HG02571 (cell line): ENCODE measurements around the gene PDLIM7.

Source experiments
- ATAC-seq: cut with Tn5 transposase; IDR thresholded peaks from one replicate; pipeline ENCODE4 v1.9.1; 2021; ENCODE audit warnings: mild to moderate bottlenecking, moderate library complexity; ENCODE audit not compliant: unreplicated experiment

PDLIM7 gene

DNA sequence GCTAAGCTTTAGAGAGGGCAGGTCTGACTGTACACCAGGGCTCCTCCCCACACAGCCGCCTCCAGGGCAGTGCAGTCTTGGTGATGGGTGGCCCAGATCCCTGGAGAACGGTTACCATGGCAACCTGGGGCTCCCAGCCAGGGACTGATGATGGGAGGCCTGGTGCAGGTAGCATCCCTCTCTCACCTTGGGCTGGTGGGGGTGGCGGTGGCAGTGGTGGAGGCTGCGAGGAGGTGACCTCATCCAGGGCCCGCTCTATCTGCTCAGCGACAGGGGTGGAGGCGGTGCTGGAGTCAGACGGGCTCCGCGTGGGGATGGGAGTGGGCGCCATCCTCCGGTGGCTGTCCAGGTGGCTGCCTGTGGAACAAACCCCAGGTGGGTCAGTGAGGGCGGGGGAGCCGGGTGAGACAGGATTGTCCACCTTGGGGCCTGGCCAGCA lies 38.5 kb downstream of the PDLIM7 start:
- no peak for ATAC-seq

- no peak for ATAC-seq
These were observed 39.3 kb downstream of the PDLIM7 start for GRCh38 chr5:177457852-177458681.

DNA sequence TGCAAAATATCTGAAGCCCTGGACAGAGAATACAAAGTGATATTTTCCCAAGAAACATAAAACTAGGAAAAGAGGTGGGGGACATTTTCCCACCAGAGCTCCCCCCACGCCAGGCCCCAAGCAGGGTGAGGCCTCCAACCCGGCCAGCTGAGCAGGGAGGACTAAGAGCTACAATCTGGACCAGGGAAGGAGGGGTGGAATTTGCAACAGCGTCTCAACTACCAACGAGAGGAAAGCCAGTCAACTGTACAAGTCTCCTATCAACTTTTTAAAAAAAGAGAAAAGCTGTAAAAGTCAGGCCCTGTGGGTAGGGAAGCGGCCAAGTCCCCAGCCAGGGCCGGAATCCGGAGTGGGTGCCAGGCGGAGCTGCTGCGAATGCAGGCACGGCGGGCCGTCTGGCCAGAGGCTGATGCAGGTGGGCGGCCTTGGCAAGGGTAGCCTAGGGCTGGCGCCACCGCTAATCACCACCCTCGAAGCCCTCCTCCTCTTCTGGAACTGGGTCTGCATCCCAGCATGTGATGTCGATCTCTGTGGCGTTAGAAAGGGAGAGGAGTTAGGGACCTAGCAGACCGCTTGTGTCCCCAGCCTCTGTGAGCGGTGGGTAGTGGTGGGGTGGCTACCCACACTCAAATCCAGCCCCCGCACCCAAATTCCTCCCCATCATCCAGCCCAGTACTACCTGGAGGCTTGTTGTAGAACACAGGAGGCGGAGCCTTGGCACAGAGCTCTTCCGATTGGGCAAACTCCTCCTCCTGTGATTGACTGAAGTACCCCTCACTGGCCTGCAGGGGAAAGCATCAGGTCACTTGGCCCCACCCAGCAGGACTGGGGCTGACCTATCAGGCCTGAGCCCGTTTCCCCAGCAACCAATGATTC lies 40.2 kb downstream of the PDLIM7 start:
- no peak for ATAC-seq

DNA sequence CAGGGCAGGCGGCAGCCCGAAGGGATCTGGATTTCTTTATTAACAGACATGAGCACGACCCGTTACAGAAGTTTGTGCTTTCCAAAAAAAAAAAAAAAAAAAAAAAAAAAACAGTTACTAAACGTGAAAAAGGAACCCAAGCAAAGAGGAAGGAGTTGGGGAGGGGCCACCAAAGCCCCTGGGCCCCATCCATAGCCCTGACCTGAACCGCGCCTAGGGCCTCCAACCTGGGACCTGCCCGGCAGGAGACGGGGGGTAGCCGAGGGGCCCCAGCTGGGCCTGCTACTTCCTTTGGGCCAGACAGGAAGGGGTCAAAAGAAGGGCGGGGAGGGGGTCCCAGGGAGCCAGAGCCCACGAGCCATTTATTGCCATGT lies 40.8 kb downstream of the PDLIM7 start:
- ATAC-seq: no peak

DNA sequence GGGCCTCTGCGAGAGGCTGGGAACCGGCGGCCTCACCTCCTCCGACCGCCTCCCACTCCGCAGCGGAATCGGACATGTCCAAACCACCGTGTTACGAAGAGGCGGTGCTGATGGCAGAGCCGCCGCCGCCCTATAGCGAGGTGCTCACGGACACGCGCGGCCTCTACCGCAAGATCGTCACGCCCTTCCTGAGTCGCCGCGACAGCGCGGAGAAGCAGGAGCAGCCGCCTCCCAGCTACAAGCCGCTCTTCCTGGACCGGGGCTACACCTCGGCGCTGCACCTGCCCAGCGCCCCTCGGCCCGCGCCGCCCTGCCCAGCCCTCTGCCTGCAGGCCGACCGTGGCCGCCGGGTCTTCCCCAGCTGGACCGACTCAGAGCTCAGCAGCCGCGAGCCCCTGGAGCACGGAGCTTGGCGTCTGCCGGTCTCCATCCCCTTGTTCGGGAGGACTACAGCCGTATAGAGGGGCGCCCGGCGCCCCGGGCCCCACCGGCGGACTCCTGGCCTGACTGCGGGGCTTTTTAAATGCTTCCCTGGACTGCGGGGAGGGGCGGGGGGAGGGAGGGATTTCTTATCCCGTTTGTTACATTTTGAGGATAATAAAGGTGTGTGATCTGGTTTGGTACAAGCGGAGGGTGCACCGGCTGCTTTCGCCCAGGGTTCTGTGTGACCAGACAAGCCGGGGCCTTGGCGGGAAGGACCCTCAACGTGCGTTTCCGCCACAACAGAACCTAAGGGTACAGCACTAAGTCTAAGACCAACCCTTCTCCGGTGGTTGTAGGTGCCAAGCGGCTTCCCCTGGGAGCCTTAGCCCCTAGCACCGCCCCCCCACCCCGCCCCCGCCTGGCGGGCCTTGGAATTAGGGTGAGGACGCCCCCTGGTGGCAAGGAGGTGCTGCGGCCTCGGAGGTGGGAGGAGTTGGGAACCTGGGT lies 41.5 kb downstream of the PDLIM7 start:
- ATAC-seq: peak; percentile 10

- peak; percentile 47 for ATAC-seq
These were observed 42.3 kb downstream of the PDLIM7 start for GRCh38 chr5:177455036-177455660.

GRCh38 chr5:177454397-177455035 lies 42.9 kb downstream of the PDLIM7 start:
- ATAC-seq: peak; percentile 45

- ATAC-seq: peak; percentile 3
These were observed 43.5 kb downstream of the PDLIM7 start for GRCh38 chr5:177453852-177454396.

- ATAC-seq: no peak
These were observed 44.4 kb downstream of the PDLIM7 start for GRCh38 chr5:177452688-177453638.

GRCh38 chr5:177450667-177451424 lies 46.6 kb downstream of the PDLIM7 start:
- ATAC-seq: no peak

- ATAC-seq: no peak
These were observed 48.0 kb downstream of the PDLIM7 start for GRCh38 chr5:177449140-177450061.

DNA sequence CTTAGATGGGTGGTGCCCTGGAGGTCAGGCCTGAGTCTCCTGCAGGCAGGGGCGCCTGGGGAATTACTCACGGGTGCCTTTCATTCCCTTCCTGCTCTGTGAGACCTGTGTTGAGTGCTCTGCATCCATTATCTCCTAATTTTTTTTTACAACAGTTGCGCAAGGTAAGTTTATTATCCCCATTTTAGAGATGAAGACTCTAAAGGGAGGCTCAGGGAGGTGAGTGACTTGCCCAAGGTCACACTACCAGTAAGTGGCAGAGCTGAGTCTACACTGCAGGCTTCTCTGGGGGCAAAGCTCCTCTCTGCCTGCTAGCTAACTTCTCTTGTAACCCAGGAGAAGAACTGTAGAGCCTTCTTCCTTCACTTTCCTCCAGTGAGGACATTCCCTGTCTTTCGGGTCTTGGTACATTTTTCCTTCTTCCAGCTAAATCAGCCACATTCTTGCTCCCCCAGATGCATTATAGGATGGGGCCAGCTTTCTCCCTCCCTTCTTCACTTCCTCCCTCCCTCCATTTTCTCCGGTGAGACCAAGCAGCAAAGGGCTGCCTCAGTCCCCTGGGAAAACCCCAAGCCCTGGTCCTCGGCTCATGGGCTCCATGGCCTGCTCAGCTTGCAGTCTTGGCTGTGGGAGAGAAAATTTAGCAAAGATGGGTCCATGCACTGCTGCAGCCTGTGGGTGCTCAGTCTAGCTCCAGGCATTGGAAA lies 49.0 kb downstream of the PDLIM7 start:
- ATAC-seq: no peak

DNA sequence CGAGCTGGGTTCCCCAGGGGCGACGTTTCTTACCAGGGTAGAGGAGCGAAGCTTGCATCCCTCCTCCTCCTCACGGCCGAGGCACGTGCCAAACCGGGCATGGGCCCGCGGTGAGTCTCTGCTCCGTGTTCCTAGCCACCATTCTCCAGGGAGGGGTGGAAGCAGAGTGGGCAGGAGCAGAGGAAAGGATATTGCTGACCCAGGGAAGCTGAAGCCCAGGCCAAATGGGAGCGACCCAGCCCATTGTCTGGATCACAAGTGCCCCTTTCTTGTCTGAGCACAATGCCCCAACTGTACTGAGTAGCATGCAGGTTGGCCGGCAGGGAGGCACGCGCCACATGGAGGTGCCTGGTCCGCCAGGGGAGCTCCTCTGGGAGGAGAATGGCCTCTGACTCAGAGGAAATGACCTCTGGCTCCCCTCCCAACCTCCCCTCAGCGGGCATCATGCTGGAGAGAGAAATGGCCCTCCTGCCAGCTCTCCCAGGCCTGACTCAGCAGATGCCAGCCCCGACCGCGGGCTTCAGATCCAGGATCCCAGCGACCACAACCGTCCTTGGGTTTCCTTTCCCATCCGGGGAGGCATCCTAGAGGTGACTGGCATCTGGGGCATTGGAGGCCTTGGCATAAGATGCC lies 49.7 kb downstream of the PDLIM7 start:
- no peak for ATAC-seq

DNA sequence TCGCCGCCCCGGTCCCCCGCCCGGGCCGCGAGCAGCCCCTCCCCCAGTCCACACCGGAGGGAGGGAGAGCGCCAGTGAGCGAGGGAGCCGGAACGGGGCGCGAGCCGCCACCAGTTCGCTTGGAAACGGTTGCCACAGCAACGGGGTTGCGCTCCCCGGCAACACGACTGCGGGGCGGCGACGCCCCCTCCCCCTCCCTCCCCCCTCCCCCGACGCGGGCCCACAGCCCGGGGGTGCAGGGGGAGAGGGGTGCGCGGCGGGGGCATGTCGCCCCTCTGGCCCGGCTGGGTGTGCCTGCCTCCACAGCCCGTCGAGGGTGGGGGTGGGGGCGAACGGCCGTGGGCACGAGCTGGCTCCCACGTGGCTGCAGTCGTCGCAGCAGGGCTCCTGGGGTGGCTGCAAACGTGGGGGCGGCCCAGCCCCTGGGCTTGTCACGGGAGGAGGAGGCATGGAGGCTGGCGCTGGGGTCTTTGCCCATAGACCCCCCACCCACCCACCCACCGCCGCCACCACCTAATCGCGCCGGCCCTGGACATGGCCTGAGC lies 50.3 kb downstream of the PDLIM7 start:
- peak; percentile 5 for ATAC-seq
